Activated CD4-positive, CD25-positive, alpha-beta regulatory T cell treated with anti-CD3 and anti-CD28 coated beads, Interleukin-2, amount 50 U/mL, for 24 hours (primary cell): ENCODE measurements around the gene CHSY1.
A peak's percentile ranks its signal among the peaks of the same experiment; 100 is the strongest.
"Not testable (repeated sequence)": the region's sequence is repeated elsewhere in the genome, so short reads cannot be mapped to it uniquely, and the experiment has no call there.

Experiments
- ATAC-seq, 2 donors: fragments of 150-1000 bp; cut with Tn5 transposase; one replicate each; pipeline ENCODE4 v1.10.0; 2021; ENCODE audit warnings: mild to moderate bottlenecking in 1 of 2, moderate library complexity in 1 of 2

The CHSY1 gene, protein sequence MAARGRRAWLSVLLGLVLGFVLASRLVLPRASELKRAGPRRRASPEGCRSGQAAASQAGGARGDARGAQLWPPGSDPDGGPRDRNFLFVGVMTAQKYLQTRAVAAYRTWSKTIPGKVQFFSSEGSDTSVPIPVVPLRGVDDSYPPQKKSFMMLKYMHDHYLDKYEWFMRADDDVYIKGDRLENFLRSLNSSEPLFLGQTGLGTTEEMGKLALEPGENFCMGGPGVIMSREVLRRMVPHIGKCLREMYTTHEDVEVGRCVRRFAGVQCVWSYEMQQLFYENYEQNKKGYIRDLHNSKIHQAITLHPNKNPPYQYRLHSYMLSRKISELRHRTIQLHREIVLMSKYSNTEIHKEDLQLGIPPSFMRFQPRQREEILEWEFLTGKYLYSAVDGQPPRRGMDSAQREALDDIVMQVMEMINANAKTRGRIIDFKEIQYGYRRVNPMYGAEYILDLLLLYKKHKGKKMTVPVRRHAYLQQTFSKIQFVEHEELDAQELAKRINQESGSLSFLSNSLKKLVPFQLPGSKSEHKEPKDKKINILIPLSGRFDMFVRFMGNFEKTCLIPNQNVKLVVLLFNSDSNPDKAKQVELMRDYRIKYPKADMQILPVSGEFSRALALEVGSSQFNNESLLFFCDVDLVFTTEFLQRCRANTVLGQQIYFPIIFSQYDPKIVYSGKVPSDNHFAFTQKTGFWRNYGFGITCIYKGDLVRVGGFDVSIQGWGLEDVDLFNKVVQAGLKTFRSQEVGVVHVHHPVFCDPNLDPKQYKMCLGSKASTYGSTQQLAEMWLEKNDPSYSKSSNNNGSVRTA

DNA sequence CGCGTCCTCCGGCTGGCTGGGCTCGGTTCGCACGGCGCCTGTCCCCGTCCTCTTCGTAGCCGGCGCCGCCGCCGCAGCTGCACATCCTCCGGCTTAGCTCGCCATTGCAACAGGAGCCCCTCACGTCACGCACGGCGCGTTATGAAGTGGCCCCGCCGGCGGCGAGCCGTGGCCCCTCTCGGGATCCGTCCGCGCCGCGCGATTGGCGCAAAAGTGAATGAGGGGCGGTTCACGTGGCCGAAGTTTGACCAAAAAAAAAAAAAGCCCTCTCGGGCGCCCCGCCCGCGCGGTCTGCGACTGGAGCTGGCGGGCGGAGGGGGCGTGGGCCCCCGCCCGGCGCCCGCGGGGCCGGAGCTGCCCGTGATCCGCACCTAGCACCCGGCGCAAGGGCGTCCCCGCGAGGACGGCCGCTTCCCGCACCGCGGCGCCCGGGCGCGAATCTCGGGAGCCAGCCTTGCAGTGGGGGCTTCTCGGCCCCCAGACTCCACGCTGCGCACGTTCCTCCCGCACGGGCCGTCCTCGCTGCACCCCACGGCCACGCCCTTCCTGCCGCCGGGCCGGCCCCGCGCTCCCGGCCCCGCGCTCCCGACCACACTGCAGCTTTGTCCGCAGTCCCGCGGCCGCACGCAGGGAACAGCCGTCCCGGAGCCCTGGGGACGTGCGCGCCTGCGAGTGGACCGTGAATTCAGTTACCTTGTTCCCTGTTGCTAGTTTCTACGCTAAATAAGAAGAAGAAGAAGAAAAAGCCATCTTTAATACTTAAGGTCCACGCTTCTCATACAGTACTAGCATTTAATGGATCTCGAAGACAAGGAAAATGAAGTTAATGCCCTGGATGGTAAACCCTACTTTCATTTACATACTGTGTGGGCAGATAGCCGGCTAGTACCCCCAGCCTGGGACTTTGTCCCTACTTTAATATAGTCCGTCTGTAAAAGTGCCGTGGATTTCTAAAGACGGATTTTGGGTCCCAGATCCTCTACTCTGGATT lies at the start of gene CHSY1:
CHSY1 (minus strand) TSS at position 219 of the 991 bp plus-strand sequence. CDS start 592 bp downstream, outside the sequence.
- ATAC-seq, result peak; percentile 67 to 70

DNA sequence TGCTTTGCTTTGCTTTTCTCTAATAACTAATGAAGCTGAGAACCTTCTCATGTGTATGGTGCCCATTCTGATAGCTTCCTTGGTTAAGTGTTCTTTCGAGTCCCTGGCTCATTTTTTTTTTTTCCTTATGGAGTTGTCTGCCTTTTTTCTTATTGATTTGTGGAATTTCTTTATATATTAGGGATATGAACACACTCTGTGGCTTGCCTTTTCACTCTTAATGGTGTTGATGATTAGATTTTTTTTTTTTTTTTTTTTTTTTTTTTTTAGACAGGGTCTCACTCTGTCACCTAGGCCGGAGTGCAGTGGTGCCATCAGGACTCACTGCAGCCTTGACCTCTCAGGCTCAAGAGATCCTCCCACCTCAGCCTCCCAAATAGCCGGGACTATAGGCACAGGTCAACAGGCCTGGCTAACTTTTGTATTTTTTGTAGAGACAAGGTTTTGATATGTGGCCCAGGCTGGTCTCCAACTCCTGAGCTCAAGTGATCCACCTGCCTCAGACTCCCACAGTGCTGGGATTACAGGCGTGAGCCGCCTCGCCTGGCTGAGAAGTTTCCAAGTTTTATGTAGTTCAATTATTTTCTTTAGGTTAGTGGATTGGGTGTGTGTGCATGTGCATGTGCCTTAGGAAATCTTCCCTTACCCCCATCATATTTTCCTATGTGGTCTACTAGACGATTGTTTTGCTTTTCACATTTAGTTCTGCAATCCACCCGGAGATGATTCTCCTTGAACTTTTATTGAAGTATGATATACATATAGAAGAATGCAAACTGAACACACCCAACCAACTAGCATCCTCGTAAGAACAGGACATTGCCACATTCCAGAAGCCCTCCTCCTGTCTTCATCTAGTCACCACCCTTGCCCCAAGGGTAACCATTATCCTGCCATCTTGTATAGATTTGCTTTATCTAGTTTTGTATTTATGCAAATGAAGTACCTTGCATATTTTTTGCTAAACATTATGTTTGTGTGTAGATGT lies 44.9 kb upstream of the CHSY1 start:
- ATAC-seq, result no peak

DNA sequence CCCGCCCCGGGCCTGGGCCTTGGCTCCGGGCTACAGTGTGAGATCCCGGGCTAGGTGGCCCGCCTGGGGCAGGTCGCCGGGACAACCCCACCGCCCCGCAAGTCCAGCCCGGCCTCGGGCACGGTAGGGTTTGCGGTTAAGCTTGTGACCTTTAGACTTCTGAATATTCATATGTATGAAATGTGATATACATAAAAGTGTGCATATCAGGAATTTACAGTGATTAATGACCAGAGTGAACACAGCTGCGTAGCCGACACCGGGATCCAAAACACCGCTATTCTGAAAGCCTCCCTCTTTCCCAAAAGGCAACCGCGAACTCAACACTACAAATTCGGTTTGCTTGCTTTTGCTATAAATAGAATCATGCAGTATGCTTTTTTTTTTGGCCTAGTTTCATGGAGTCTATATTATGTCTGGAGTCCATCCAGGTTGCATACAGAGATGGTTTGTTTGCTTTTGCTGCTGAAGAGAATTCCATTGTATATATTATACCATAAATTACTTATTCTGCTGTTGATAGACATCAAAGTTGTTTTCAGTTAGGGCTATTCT lies 43.8 kb upstream of the CHSY1 start:
- ATAC-seq, result no peak

DNA sequence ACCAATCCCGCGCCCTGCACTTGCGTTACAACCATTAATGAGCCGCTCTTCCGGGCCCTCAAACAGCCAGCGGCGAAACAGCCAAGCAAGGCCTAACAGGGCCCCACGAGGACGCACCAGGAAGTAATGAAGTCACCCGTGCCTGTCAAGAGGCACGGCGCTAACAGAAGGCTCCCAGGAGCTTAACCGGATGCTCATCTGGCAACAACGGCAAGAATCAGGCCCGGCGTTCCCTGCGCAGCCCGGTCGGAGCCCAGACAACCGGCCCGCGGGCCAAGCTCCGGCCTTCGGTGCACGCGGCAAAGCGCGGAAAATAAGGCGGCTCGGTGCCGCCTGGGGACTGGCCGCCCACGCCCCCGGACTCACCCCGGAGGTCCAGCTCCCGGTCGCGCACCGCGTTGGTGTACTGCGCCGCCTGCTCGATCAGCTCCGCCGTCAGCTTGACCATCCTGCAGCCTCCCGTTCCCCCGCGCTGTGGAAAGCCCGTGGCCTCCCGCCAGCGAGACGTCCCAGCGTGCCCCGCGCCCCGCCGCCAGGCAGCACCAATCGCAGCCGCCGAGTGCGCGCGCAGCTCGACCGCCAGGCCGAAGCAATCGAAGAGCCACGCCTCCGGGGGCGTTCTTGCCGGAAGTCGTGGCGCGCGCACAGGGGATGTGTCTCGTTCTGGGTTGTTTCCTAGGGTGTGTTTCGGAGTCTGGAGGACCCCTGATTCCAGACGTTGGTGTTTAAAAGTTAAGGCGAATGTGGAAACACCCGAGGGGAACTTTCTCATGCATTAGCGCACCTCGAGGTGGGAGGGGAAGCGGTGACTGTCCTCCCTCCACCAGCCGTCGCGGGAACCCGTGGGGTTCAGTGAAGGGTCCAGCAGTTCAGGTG lies 43.1 kb upstream of the CHSY1 start, which contains the start of gene SNRPA1:
SNRPA1 (minus strand) TSS at position 518 of the 876 bp plus-strand sequence; CDS start at position 448, 70 bp downstream.
- peak; percentile 80 to 85 for ATAC-seq

DNA sequence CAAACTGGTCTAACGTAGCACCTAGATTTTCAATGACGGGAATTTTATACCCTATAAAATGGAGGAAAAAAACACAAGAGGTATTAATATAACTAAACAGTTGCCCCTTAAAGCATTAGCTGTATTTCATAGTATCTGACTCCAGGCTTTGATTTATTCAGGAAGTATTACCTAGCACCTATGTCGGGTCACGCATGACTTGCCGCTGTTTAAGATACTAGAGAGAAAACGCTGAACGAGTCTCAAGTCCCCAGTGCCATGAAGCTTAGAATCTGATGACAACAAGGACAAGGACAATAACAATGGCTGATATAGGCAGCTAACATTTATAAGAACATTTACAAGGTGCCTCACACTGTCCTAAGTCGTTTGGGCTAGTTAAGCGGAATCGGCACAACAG lies 41.3 kb upstream of the CHSY1 start:
- no peak for ATAC-seq

DNA sequence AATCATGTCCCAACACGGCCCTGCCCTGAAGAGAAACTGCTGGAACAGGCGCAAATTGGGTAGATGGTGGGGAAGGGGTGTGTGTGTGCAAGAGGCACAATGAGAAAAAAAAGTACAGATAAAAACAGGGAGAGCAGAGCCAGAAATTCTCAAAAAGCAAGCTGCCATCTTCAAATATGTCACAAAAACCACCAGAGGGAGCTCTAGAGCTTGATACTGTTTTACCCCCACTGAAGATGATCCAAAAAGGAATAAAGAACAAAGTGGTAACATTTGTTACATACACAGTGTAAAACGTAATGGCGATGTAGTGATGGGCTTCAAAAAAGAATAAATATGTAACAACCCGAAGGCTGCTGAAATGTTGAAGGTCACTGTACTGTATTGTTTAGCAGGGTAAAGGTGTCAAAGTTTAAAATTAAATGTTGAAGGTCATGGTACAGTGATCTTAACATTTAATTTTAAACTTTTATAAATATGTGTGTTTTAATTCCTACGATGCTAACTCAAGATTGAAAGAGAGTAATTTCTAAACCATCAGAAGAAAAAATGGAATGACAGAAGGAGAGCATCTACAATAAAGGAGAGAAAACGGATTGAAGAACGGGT lies 37.2 kb upstream of the CHSY1 start:
- peak in 1 of 2 donors; percentile 53 for ATAC-seq

DNA sequence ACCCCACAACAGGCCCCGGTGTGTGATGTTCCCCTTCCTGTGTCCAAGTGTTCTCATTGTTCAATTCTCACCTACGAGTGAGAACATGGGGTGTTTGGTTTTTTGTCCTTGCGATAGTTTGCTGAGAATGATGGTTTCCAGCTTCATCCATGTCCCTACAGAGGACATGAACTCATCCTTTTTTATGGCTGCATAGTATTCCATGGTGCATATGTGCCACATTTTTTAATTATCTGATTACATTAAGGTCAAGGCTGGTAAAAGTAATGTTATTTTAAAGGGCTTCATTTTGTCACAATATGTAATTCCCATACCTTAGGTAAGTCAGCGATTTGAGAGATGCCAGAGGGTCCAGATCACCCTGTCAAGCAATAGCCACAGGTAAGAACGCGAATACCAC lies 35.5 kb upstream of the CHSY1 start:
- ATAC-seq, result not testable (repeated sequence)

DNA sequence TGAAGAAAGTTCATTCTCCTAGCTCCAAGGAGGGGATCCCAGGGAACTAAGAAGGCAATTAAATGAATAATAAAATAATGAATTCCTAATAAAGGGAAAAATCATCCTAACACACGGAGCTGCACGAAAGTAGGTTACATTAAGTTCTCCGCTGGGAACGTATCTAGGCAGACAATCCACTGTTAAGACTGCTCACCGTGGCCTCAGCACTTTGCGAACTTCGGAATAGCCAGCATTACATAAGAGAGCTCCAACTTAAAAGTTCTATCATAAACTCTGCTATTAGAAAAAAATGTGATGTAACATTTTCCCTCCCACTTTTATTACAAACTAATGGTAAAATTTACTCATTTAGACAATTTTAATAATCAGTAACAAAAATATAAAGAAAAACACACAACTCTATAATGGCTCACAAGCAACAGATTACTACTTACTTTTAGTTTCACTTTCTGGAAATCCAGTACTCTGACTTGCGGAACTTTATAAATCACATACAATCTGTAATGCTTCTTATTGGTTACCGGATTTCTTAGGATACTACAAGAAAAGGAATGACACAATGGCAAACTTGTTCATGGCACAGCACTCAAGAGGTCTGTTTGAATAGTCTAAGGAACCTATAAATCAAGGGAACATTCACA lies 34.7 kb upstream of the CHSY1 start:
- peak; percentile 24 to 35 for ATAC-seq

DNA sequence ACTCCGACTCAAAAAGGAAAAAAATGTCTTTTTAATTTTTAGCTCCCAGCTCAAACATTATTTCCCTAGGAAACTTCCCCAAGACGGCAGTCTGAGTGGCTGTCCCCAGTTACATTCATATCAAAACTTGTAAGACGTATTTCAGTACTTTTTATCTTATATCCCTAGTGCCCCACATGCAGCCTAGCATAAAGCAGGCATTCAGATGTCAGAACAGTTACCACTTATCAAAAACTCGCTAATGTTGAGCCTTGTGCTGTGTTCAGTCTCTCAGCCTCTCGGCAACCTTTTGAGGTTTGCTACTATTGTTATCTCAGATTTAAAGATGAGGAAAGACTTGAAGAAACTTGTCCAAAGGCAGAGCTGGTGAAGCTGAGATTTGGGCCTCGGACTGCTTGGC lies 32.1 kb upstream of the CHSY1 start:
- no peak for ATAC-seq

DNA sequence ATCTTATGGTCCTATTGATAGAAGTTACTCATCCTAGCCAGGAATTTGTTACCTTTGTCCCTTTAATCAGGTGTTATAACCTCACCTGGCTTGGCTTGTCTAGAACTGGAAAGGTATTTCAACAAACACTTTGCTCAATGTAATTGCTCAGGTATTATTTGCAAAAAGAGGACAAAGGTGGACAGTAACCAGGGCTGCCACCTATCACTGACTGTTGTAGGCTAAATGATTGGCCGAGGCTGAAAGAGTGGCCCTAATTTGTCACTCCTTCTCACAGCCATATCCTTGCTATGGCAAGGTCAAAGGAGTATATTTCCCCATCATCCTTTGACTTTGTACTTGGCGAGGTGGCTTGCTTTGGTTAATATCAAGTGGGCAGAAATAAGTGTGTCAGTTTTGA lies 28.2 kb upstream of the CHSY1 start:
- ATAC-seq, result no peak

DNA sequence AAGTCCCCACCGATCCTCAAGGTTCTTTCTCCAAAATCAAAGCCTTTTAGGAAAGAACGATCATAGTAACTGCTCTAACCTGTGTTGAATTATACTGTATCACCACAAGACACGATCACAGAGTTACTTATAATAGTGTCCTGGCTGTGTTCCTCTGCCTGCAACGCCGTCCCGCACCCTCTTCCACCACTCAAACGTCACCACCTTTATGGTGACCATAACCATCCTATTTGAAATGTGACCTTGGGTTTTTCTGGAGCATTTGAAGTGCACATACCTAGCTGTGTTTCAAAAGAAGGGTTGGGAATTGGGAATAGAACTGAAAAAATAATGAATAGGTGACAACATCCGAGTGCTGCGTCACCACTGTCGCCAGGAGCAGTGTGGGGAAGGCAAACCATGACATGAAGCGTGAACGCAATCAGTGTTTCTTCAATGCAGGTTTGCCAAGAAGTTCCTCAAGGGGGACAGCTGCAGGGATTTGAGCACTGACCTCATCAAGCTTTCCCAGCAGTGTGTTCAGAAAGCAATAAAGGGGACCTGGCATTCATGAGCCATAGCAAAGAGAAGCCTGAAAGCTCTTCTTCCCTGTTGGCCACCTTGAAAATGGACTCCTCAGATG lies 26.2 kb upstream of the CHSY1 start:
- no peak for ATAC-seq

DNA sequence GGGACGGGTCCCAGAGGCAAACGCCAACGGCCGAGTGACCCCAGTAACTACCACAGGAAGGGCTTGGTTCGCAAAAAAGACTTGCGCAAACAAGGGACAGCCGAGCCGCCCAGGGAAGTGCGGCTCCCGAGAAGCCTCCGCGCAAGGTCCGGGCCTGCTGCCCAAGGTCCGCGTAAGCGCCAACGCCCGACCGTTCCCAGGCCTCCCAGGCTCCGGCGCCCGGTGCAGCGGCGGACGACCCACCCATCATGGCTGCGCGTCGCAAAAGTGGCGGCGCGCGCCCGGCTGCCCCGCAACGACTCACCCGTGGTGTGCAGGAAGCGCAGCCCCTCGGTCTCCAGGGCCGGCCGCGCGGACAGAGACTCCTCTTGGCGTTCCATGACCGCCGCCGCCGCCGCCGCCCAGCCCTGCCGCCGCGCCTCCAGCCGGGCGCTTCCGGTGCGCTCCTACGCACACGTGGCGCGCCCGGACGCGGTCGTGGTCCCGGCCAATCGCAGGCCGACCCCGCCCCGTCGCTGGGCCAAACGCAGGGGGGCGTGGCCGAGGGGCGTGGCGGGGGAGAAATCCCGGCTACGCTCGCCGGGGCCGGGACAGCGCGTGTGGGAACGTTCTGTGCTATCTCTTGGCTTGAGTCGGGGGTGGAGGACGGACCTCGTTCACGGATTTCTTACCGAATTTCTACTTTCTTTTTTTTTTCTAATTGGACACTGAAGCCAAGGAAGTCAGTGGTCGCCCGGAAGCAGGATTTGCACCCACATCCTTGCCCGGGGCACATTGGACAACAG lies 25.4 kb upstream of the CHSY1 start, which contains the start of gene SELENOS:
SELENOS (minus strand) TSS at position 448 of the 785 bp plus-strand sequence; CDS start at position 380, 68 bp downstream.
- ATAC-seq, result peak; percentile 94 to 95

DNA sequence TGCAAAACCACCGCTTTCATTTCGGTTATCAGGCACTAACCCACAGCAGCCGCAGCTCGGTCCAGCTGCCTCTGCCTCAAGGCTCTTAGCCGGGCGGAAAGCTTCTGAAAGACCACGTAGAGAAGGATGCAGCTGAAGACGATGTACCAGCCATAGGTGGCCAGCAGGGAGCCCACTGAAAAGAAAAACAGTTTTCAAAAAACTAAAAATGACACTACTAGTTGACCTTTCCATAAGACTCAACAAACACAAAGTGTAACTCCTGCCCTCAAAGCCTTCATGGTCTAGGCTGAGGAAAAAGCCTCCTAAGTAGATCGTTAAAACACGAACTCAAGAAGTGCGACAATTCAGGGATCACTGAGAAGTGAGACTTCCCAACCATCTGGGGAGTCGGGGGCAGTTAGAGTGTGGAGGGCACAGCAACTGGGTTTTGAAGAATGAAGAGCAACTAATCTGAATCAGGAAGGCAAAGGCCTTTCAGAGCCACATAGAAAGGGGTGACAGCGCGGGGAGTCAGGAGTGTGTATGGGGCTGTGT lies 24.7 kb upstream of the CHSY1 start:
- ATAC-seq, result peak; percentile 17 to 19

DNA sequence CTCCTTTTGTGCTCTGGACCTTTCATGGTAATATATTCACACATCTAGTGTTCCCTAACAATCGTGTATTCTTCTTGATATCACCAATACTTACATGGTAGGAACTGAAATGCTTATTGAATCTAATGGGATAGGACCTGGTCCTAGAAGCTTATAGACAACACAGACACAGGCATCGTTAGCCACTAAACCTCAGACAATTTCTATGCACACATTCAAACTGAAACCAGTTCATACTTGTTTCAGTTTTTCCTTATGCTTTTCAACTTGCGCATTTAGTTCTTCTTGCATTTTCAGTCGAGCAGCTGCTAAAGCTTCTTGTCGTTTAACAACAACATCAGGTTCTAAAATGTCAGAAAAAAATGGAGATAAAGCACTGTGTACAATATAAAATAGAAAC lies 23.2 kb upstream of the CHSY1 start:
- peak in 1 of 2 donors; percentile 19 for ATAC-seq

DNA sequence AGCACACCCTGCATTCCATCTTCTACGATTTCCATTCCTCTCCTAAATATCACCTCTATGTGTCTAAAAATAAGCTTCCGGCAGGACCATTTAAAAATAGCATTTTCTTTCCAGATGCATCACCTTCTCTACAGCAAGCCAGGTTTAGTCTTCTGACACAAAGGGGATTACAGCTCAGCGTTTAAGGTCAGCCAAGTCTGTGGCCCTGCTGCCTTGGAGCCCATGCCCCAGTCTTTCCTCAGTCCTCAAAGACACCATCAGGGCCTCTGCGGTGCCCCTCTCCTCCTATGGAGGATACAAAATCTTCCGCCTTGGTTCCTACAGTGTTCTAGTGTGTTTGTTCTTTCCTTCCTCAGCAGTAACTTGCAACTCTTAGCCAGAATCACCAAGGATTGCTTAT lies 21.7 kb upstream of the CHSY1 start:
- ATAC-seq, result no peak

DNA sequence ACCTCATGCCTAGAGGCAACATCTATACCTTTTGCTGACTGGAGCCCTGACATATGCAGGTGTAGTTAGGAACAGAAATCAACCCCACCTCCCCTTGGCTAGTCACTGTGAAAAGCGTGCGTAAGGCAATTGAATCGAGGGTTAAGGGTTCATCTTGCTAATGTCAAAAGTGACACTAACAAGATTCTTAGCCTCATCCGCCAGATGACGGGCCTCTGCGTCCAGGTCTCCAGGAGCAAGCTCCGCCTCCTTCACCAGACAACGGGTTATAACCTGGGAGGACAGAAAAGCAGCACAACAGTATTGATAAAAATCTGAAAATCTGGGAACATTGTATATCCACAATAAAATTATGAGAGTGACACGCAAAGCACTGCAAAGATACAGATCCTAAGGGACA lies 20.7 kb upstream of the CHSY1 start:
- ATAC-seq, result no peak
